Esophagus squamous epithelium (tissue), 4 donors: Measurements from ENCODE around the gene DNMT3A.

Experiments
- CTCF ChIP-seq, 6 experiments: fragments of 450-650 bp in 4 of 6; fragments of 200-600 bp in 2 of 6; sonication (generic) in 2 of 6; IDR thresholded peaks; one replicate each; pipeline ENCODE4 v1.5.1; 2016 to 2019; ENCODE audit warnings: antibody characterized with exemption in 6 of 6, mild to moderate bottlenecking in 4 of 6, moderate library complexity in 4 of 6
- POLR2A ChIP-seq, 4 donors: fragments of 450-650 bp; IDR thresholded peaks; one replicate each; pipeline ENCODE4 v1.6.1; 2017; ENCODE audit warnings: antibody characterized with exemption in 4 of 4, mild to moderate bottlenecking in 4 of 4, moderate library complexity in 3 of 4

- no peak for TF ChIP-seq POLR2A (IDR thresholded peaks at IDR 0.05)
- TF ChIP-seq CTCF (IDR thresholded peaks at IDR 0.05): no peak
Measured at GRCh38 chr2:25320077-25320476, 21.6 kb downstream of the DNMT3A start.
